Measurements from ENCODE around the gene SLC4A8. TPM values are rescaled to one million over a fixed set of nuclear protein-coding genes. Genes with fewer than 3 reads are reported as not detected.
A peak's percentile ranks its signal among the peaks of the same experiment; 100 is the strongest.

Gene SLC4A8
- total and polyA plus RNA-seq, 12 donors = 3.0 to 27.0 (median 11.6) TPM

DNA sequence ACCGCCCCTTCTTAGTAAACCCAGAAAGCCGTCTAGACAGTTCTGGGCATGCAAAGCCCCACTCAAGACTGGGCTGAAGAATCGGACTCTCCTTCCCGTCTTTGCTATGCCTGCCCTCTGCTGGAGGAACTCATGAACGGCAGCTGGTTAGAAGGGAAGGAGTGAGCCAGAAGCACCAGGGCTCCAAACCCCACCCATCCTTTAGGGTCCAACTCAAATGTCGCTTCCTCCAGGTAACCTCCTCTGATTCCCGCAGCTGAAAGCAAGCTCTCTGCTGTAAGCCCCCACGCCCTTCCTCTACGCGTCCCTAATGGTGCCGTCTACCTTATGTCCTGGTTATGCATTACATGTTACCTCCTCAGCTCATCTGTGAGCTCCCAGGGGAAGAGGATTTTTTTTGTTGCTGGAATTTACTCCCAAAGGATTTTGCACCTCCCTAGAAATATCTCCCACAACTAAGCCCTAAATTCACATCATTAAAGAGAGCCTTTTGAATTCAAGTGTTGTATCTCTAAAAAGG, 107.4 kb downstream of the SLC4A8 start:
- Histone ChIP-seq H3K27me3 (no peaks in the 10 kb centered on the region), H3K4me3 (no peak overlapping the region), H3K36me3 (replicated peaks in 1 of 2) (no peaks in the 10 kb centered on the region), H3K9me3 (replicated peaks in 1 of 3) (no peaks in the 10 kb centered on the region), H3K27ac (no peak overlapping the region), H3K4me1 (replicated peaks in 1 of 2) (no peaks in the 10 kb centered on the region)
- intact Hi-C loops (cut with DNase I) = loop anchor here (2.0 to 5.0 kb wide), 2 partner anchors 109 to 110 kb away; partner anchors contain the start of gene SLC4A8 (in 1 of the 2)
- 2 to 9% (median 4%) methylated on average over 7 to 11 of the region's 11 CpGs for WGBS, 4 donors
- TF ChIP-seq, protein P1, sequence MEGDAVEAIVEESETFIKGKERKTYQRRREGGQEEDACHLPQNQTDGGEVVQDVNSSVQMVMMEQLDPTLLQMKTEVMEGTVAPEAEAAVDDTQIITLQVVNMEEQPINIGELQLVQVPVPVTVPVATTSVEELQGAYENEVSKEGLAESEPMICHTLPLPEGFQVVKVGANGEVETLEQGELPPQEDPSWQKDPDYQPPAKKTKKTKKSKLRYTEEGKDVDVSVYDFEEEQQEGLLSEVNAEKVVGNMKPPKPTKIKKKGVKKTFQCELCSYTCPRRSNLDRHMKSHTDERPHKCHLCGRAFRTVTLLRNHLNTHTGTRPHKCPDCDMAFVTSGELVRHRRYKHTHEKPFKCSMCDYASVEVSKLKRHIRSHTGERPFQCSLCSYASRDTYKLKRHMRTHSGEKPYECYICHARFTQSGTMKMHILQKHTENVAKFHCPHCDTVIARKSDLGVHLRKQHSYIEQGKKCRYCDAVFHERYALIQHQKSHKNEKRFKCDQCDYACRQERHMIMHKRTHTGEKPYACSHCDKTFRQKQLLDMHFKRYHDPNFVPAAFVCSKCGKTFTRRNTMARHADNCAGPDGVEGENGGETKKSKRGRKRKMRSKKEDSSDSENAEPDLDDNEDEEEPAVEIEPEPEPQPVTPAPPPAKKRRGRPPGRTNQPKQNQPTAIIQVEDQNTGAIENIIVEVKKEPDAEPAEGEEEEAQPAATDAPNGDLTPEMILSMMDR (IDR thresholded peaks at IDR 0.05) = peak; percentile 81 to 90 (median 88)
- no peak for TF ChIP-seq POLR2A (IDR thresholded peaks at IDR 0.05)
- peak; percentile 68 to 89 (median 78) for DNase-seq

DNA sequence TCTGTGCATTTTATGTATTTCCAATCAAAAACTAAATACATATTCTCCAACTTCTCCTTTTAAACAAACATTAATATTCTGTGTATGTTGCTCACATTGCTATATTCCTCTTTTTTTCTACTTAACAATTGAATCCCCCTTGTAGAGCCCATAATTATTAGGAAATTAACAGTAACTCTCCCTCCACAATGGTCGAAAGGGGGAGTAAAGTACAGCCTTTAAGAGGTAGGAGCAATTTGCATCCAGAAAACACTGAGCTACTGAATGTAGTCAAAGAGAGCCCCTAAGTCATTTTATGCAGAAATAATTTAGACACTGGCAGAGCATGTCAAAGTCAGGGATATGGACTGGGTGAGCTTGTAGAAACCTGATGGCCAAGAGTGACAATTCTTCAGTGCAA, 109.2 kb downstream of the SLC4A8 start:
- TF ChIP-seq POLR2A (IDR thresholded peaks at IDR 0.05) = no peak
- TF ChIP-seq, protein P1 (IDR thresholded peaks at IDR 0.05) = no peak
- Histone ChIP-seq H3K27ac (no peak overlapping the region), H3K9me3 (replicated peaks in 1 of 3) (no peaks in the 10 kb centered on the region), H3K4me3 (no peak overlapping the region), H3K4me1 (replicated peaks in 1 of 2) (no peaks in the 10 kb centered on the region), H3K36me3 (replicated peaks in 1 of 2) (no peaks in the 10 kb centered on the region), H3K27me3 (no peaks in the 10 kb centered on the region)
- WGBS, 4 donors = 5 to 27% (median 18%) methylated on average over 1 of the region's 1 CpG
- intact Hi-C loops (cut with DNase I) = loop anchor here in 1 of 2 donors (5.0 kb wide), 1 partner anchor 111 kb away; the partner anchor contains the start of gene SLC4A8
- DNase-seq = no peak

DNA sequence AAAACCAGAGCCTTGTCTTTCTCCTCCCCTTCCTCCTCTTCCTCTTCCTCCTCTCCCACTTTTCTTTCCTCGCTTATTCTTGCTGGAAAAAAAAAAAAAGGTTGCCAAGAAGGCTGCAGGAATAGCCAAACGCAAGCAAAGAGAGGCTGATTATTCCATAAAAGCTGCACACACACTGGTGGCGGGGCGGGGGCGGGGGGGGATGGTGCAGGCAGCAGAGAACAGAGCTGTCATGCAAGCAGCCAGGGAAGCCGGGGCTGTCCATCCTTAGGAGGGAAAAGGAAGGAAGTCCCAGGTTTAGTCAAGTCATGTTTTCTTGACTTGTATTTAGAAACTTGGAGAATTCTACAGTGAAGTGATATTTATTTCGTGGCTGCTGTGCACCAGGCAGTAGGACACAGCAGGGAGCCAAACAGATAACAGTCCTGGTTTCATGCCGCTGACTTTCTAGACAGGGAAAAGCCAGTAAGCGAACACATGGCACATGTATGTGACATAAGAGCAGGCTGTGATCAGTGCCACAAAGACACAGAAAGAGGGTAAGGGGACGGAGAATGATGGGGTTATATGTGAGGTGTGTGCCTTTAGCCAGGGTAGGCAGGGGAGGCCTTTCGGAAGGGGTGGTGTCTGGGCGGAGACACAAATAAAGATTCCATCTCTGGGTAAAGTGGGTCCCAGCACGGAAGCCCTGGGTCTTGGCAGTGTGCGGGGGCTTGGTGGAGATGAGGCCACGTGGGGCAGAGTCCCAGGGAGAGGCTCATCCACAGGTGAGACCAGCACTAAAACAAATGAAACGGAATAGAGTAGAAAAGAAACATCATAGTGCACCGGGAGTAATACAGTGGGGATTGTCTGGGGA, 109.8 kb downstream of the SLC4A8 start:
- WGBS, 4 donors = 60 to 66% (median 65%) methylated on average over 17 of the region's 17 CpGs
- no peak for TF ChIP-seq POLR2A (IDR thresholded peaks at IDR 0.05)
- TF ChIP-seq, protein P1 (IDR thresholded peaks at IDR 0.05) = no peak
- H3K27me3 ChIP-seq = no peaks in the 10 kb centered on the region
- H3K27ac ChIP-seq = no peak overlapping the region
- no peak overlapping the region for H3K4me3 ChIP-seq
- no peaks in the 10 kb centered on the region for H3K4me1 ChIP-seq (replicated peaks in 1 of 2)
- H3K36me3 ChIP-seq (replicated peaks in 1 of 2) = no peaks in the 10 kb centered on the region
- H3K9me3 ChIP-seq (replicated peaks in 1 of 3) = no peaks in the 10 kb centered on the region
- intact Hi-C loops (cut with DNase I) = loop anchor here in 1 of 2 donors (5.0 kb wide), 1 partner anchor 112 kb away; the partner anchor contains the start of gene SLC4A8
- DNase-seq = no peak

DNA sequence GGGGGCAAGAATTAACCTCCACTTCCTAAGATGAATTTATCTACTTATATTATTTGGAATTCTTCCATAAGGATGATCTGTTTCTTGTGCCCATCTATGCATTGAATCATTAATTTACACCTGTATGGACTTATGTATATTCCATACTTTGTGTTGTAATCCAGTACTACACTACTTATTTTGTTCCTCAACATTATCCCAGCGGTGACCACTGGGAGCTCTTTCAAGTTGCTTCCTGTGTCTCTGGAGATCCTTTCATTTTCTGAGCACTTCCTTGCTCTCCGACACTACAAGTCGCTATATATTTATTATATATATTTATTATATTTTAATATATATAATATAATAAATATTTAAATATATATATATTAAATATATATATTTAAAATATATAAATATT, 111.5 kb downstream of the SLC4A8 start:
- no peak overlapping the region for H3K4me3 ChIP-seq
- intact Hi-C loops (cut with DNase I) = no loop called here
- no peak for DNase-seq
- no peaks in the 10 kb centered on the region for H3K36me3 ChIP-seq (replicated peaks in 1 of 2)
- no peaks in the 10 kb centered on the region for H3K4me1 ChIP-seq (replicated peaks in 1 of 2)
- TF ChIP-seq, protein P1 (IDR thresholded peaks at IDR 0.05) = no peak
- no peak for TF ChIP-seq POLR2A (IDR thresholded peaks at IDR 0.05)
- H3K27ac ChIP-seq = no peak overlapping the region
- H3K27me3 ChIP-seq = no peaks in the 10 kb centered on the region
- WGBS, 4 donors = 72 to 76% (median 75%) methylated on average over 3 of the region's 3 CpGs
- no peaks in the 10 kb centered on the region for H3K9me3 ChIP-seq (replicated peaks in 1 of 3)

All from adrenal gland (tissue), 12 donors.